Heart left ventricle (tissue), 16 donors: Measurements from ENCODE around the gene DNMT1. TPM values are rescaled to one million over a fixed set of nuclear protein-coding genes. Genes with fewer than 3 reads are reported as not detected.

ENCODE experiments used
- ATAC-seq, 4 donors: fragments of 200-7000 bp; cut with Tn5 transposase; one replicate each; pipeline ENCODE4 v1.9.1; 2020 to 2022; ENCODE audit warnings: moderate library complexity in 4 of 4, mild to moderate bottlenecking in 3 of 4, moderate number of reproducible peaks in 1 of 4
- DNase-seq, 5 donors: peaks; one replicate each; pipeline ENCODE4 v3.0.0-alpha.2; 2020
- H3K27ac ChIP-seq, 12 donors: fragments of 200-600 bp; sonication (generic) in 4 of 12; one replicate each; pipeline versions ENCODE4 v1.5.0 to v1.8.0; 2016 to 2022; ENCODE audit warnings: mild to moderate bottlenecking in 2 of 12
- H3K27me3 ChIP-seq, 9 donors: fragments of 200-600 bp; sonication (generic) in 2 of 9; one replicate each; pipeline versions ENCODE4 v1.5.1 to v1.8.0; 2016 to 2022; ENCODE audit warnings: mild to moderate bottlenecking in 3 of 9
- H3K36me3 ChIP-seq, 9 donors: fragments of 200-600 bp; sonication (generic) in 2 of 9; one replicate each; pipeline versions ENCODE4 v1.5.0 to v1.8.0; 2018 to 2022; ENCODE audit warnings: mild to moderate bottlenecking in 2 of 9
- H3K4me1 ChIP-seq, 12 donors: fragments of 200-600 bp; sonication (generic) in 4 of 12; one replicate each; pipeline versions ENCODE4 v1.5.0 to v1.8.0; 2016 to 2022; ENCODE audit warnings: mild to moderate bottlenecking in 3 of 12
- H3K4me3 ChIP-seq, 12 donors: fragments of 200-600 bp; sonication (generic) in 4 of 12; one replicate each; pipeline versions ENCODE4 v1.5.0 to v1.8.0; 2017 to 2022; ENCODE audit warnings: mild to moderate bottlenecking in 9 of 12, moderate library complexity in 4 of 12
- H3K9me3 ChIP-seq, 12 donors: fragments of 200-600 bp; sonication (generic) in 4 of 12; one replicate each; pipeline versions ENCODE4 v1.5.0 to v1.8.0; 2016 to 2022; ENCODE audit warnings: mild to moderate bottlenecking in 1 of 12
- POLR2A ChIP-seq, 2 donors: fragments of 450-650 bp; IDR thresholded peaks; one replicate each; pipeline ENCODE4 v1.6.1; 2017; ENCODE audit warnings: antibody characterized with exemption in 2 of 2, mild to moderate bottlenecking in 2 of 2, moderate library complexity in 2 of 2
- WGBS, 4 donors: extraction: QIAGEN DNeasy Blood & Tissue Kit in 2 of 4; methylation state at CpG; one replicate each; pipeline versions ENCODE4 v1.1.5 to v1.1.7; 2013 to 2018; 5-methylcytosine and 5-hydroxymethylcytosine counted together
- intact Hi-C, 10 donors: fragments of 100-400 bp; cut with DNase I; formaldehyde crosslinking; loops; one replicate each; pipeline versions ENCODE4 v1.11.1 to v1.14.2; 2022
- polyA plus RNA-seq, 2 donors: library from polyadenylated mRNA; stranded (reverse); fragments of 200-250 nt; gene quantifications; one replicate each; pipeline ENCODE4 v1.2.3, GENCODE V29; 2013
- total RNA-seq, 9 donors: library from RNA; depleted of rRNA in 2 of 9; stranded (reverse); fragments of >200 nt in 2 of 9; fragmentation: NEBNext Ultra II Directional in 3 of 9; extraction: Animal tissue kit (Norgen Biotek cat#: 25700) in 3 of 9; gene quantifications; one replicate each; pipeline versions ENCODE4 v1.1.0 to v1.2.4, GENCODE V29; 2016 to 2023
- TF ChIP-seq, protein P1 (sequence below), 12 donors: fragments of 200-600 bp; sonication (generic) in 4 of 12; IDR thresholded peaks; one replicate each; pipeline versions ENCODE4 v1.5.0 to v1.8.0; 2018 to 2022; ENCODE audit warnings: antibody characterized with exemption in 12 of 12, mild to moderate bottlenecking in 5 of 12
- donor health status: ischemic (EF 13 %, LVEDD 7.1; RV severe dilation, severe dysfunction).
- donor health status: healthy with polysubstance abuse.
- donor health status: DM: no; HTN: yes; CAD: no.
- donor health status: DM: no; HTN: no; CAD: no.
- donor health status: ischemic (EF 25% LVEDD 6.9; RV normal size, moderate dysfunction).
- donor health status: ischemic (EF 25% LVEDD 5.7; RV mildly dilated, moderate dysfunction).
- donor health status: healthy.
- donor health status: DM: yes; HTN: yes; CAD: no.
- donor health status: ischemic (EF 35%, LVEDD 5.7; RV mildly dilated, moderate dysfunction).
- donor health status: nonischemic (EF 11% LVEDD 7.7; RV severe dilation, severe dysfunction).
- donor health status: DM: yes; HTN: yes; CAD: no.
- donor health status: PGD.
- donor health status: ischemic (EF 29% LVEDD 5.4; RV normal size, mild dysfunction).
- donor health status: nonischemic (EF 23%, LVEDD 6.1; RV moderate dilation, normal function).

The DNMT1 gene
- total and polyA plus RNA-seq, 11 donors = 16.1 to 61.6 (median 25.0) TPM

DNA sequence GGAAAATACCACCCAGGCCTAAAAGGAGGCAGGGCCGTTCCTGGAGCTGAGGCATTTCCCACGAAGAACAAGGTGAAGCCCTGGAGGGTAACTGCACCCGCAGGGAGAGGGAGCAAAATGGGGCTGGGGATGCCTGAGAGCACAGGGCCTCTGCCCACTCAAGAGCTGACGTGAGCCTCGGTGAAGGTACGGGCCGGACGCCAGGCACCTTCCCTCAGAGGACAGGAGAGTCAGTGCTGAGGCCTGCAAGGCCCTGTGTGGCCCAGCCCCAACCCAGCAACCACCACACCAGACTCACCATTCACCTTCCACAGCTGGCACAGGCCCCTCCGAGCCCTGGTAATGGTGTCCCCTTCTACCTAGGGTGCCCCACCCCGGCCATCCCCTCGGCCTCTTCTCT is 36.3 kb downstream of the DNMT1 start:
- Histone ChIP-seq H3K4me1 (no peaks in the 10 kb centered on the region), H3K27me3 (no peaks in the 10 kb centered on the region), H3K36me3 (peaks cover 0 to 100% (median 100%) of the 10 kb centered on the region in 9 donors), H3K27ac (no peak overlapping the region), H3K4me3 (no peak overlapping the region), H3K9me3 (no peaks in the 10 kb centered on the region)
- DNase-seq (no peak), ATAC-seq (no peak)
- TF ChIP-seq POLR2A (IDR thresholded peaks at IDR 0.05) = no peak
- TF ChIP-seq, protein P1, sequence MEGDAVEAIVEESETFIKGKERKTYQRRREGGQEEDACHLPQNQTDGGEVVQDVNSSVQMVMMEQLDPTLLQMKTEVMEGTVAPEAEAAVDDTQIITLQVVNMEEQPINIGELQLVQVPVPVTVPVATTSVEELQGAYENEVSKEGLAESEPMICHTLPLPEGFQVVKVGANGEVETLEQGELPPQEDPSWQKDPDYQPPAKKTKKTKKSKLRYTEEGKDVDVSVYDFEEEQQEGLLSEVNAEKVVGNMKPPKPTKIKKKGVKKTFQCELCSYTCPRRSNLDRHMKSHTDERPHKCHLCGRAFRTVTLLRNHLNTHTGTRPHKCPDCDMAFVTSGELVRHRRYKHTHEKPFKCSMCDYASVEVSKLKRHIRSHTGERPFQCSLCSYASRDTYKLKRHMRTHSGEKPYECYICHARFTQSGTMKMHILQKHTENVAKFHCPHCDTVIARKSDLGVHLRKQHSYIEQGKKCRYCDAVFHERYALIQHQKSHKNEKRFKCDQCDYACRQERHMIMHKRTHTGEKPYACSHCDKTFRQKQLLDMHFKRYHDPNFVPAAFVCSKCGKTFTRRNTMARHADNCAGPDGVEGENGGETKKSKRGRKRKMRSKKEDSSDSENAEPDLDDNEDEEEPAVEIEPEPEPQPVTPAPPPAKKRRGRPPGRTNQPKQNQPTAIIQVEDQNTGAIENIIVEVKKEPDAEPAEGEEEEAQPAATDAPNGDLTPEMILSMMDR (IDR thresholded peaks at IDR 0.05) = no peak
- intact Hi-C loops = no loop called here
- 92 to 96% (median 95%) methylated on average over 9 to 11 of the region's 11 CpGs for WGBS, 4 donors

DNA sequence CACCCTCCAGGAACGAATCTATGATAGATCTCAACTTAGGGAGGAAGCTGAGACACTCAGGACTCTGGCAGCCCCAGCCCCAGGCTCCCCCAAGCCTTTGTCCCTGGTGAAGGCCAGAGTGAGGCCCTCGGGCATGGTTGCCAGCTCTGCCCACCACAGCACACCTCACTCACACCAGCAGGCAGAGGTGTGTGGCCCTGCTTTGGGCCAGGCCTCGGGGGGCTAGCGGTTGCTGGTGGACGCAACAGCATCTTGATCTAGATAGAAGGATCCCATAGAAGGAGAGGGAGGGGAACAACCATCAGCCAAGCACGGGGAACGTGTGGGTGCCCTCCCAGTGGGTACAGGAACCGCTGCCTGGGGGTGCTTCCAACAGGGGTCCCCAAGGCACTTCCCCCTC is 36.7 kb downstream of the DNMT1 start:
- Histone ChIP-seq H3K4me1 (no peaks in the 10 kb centered on the region), H3K4me3 (no peak overlapping the region), H3K27me3 (no peaks in the 10 kb centered on the region), H3K36me3 (peaks cover 0 to 100% (median 100%) of the 10 kb centered on the region in 9 donors), H3K27ac (no peak overlapping the region), H3K9me3 (no peaks in the 10 kb centered on the region)
- no peak for ATAC-seq
- TF ChIP-seq, protein P1 (IDR thresholded peaks at IDR 0.05) = no peak
- no peak for TF ChIP-seq POLR2A (IDR thresholded peaks at IDR 0.05)
- DNase-seq = no peak
- 92 to 95% (median 93%) methylated on average over 6 to 8 of the region's 8 CpGs for WGBS, 4 donors
- intact Hi-C loops = no loop called here

DNA sequence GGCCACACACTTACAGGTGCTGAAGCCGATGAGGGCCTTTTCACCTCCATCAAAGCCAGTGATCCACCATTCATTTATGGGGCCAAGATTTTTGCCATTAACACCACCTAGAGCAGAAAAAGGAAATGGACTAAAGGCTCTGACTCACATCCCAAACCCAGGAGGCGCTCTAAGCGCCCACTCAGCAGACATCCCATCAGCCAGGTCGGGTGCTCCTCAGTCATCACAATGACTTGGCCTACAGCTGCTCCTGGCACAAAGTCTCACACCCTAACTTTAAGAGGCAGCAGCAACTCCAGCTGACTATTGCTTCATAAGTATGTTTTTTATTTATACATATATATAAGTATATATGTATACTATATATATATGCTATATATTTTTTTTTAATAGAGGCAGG is 38.9 kb downstream of the DNMT1 start:
- H3K4me3 ChIP-seq = no peak overlapping the region
- H3K27ac ChIP-seq = no peak overlapping the region
- intact Hi-C loops = no loop called here
- H3K36me3 ChIP-seq = peaks cover 3 to 100% (median 98%) of the 10 kb centered on the region in 9 donors
- no peaks in the 10 kb centered on the region for H3K27me3 ChIP-seq
- DNase-seq (no peak), ATAC-seq (no peak)
- H3K4me1 ChIP-seq = no peaks in the 10 kb centered on the region
- no peaks in the 10 kb centered on the region for H3K9me3 ChIP-seq
- 87 to 94% (median 90%) methylated on average over 4 of the region's 4 CpGs for WGBS, 4 donors
- TF ChIP-seq, protein P1 (IDR thresholded peaks at IDR 0.05) = no peak
- no peak for TF ChIP-seq POLR2A (IDR thresholded peaks at IDR 0.05)

DNA sequence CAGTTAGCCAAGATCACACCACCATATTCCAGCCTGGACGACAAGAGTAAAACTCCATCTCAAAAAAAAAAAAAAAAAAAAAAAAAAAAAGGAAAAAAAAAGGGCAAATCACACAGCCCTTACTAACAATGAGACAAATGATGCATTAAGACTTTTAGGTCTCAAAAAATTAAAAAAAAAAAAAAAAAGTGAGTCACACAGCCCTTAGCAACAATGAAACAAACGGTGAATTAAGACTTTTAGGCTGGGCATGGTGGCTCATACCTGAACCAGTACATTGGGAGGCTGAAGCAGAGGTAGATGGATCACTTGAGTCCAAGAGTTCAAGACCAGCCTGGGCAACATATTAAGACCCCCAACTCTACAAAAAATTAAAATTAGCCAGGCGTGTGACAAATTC is 42.7 kb downstream of the DNMT1 start:
- Histone ChIP-seq H3K27me3 (no peaks in the 10 kb centered on the region), H3K4me3 (no peak overlapping the region), H3K4me1 (no peaks in the 10 kb centered on the region), H3K36me3 (peaks cover 3 to 99% (median 97%) of the 10 kb centered on the region in 9 donors), H3K27ac (no peak overlapping the region), H3K9me3 (no peaks in the 10 kb centered on the region)
- TF ChIP-seq POLR2A (IDR thresholded peaks at IDR 0.05) = no peak
- TF ChIP-seq, protein P1 (IDR thresholded peaks at IDR 0.05) = no peak
- DNase-seq (no peak), ATAC-seq (no peak)
- WGBS, 4 donors = 92 to 97% (median 95%) methylated on average over 3 of the region's 3 CpGs
- intact Hi-C loops = no loop called here
